Lung (tissue), 12 donors: ENCODE results near the gene CD248. TPM values are rescaled to one million over a fixed set of nuclear protein-coding genes. Genes with fewer than 3 reads are reported as not detected.

Source experiments
- ATAC-seq: fragments of 200-7000 bp; cut with Tn5 transposase; one replicate; pipeline ENCODE4 v1.9.1; 2020; ENCODE audit warnings: moderate number of reproducible peaks; ENCODE audit not compliant: insufficient read depth, low FRiP score
- DNase-seq, 3 donors: peaks; one replicate each; pipeline ENCODE4 v3.0.0-alpha.2; 2013 to 2017
- H3K27ac ChIP-seq, 2 donors: one replicate each; pipeline ENCODE4 v1.5.1; 2013; ENCODE audit warnings: mild to moderate bottlenecking in 2 of 2, moderate library complexity in 2 of 2, control low read depth in 1 of 2, inconsistent platforms in 1 of 2, low read depth in 1 of 2, low read length in 1 of 2
- H3K27me3 ChIP-seq, 3 donors: one replicate each; pipeline ENCODE4 v1.5.1; 2013; ENCODE audit warnings: low read length in 2 of 3; ENCODE audit not compliant: control insufficient read depth in 3 of 3, insufficient read depth in 3 of 3
- H3K36me3 ChIP-seq, 4 donors: one replicate each; pipeline ENCODE4 v1.5.1; 2013; ENCODE audit warnings: low read length in 4 of 4, mild to moderate bottlenecking in 1 of 4, moderate library complexity in 1 of 4; ENCODE audit not compliant: control insufficient read depth in 4 of 4, insufficient read depth in 4 of 4
- H3K4me1 ChIP-seq, 5 donors: one replicate each; pipeline ENCODE4 v1.5.1; 2013; ENCODE audit warnings: low read length in 5 of 5, mild to moderate bottlenecking in 2 of 5, moderate library complexity in 1 of 5; ENCODE audit not compliant: control insufficient read depth in 5 of 5, insufficient read depth in 5 of 5
- H3K4me3 ChIP-seq: one replicate; pipeline ENCODE4 v1.5.1; 2013; ENCODE audit warnings: mild to moderate bottlenecking, control low read depth, moderate library complexity
- H3K9ac ChIP-seq, 2 donors: one replicate each; pipeline ENCODE4 v1.5.1; 2013; ENCODE audit warnings: low read length in 2 of 2, control low read depth in 1 of 2; ENCODE audit not compliant: insufficient read depth in 1 of 2
- H3K9me3 ChIP-seq, 4 donors: one replicate each; pipeline ENCODE4 v1.5.1; 2013; ENCODE audit warnings: low read length in 3 of 4, mild to moderate bottlenecking in 1 of 4, moderate library complexity in 1 of 4; ENCODE audit not compliant: control insufficient read depth in 4 of 4, insufficient read depth in 3 of 4
- CTCF ChIP-seq: IDR thresholded peaks from 2 replicates; pipeline ENCODE4 v1.5.1; 2012; ENCODE audit warnings: mild to moderate bottlenecking; ENCODE audit errors: control extremely low read depth, extremely low read depth
- WGBS, 2 donors: extraction: QIAGEN DNeasy Blood & Tissue Kit; methylation state at CpG; one replicate each; pipeline ENCODE4 v1.1.7; 2013; 5-methylcytosine and 5-hydroxymethylcytosine counted together
- polyA plus RNA-seq, 2 donors: library from polyadenylated mRNA; stranded (reverse); fragments of 200-250 nt; gene quantifications; one replicate each; pipeline ENCODE4 v1.2.1, GENCODE V29; 2013
- total RNA-seq, 2 donors: library from RNA; depleted of rRNA in 1 of 2; stranded (reverse); fragments of >200 nt in 1 of 2; gene quantifications; one replicate each; pipeline ENCODE4 v1.2.1, GENCODE V29; 2014 to 2021
- donor health status: control.
- donor health status: control.
- donor health status: Bipolar disorder and iron deficiency.
- donor health status: healthy.
- donor health status: DM: yes; HTN: yes; CAD: no.

Gene CD248
- total and polyA plus RNA-seq, 4 donors, result 9.2 to 53.5 (median 23.0) TPM

- Histone ChIP-seq H3K9me3 (no peaks in the 10 kb centered on the region), H3K4me1 (peaks cover 0 to 19% (median 12%) of the 10 kb centered on the region in 5 donors), H3K9ac (no peak overlapping the region), H3K27ac (no peak overlapping the region), H3K27me3 (peaks cover 0 to 29% (median 25%) of the 10 kb centered on the region in 3 donors), H3K36me3 (no peaks in the 10 kb centered on the region), H3K4me3 (no peak overlapping the region)
- TF ChIP-seq CTCF, result no peak
- DNase-seq (no peak), ATAC-seq (no peak)
- 55 to 60% methylated on average over 17 of the region's 17 CpGs for WGBS, 2 donors
These were observed 24.1 kb downstream of the CD248 start for GRCh38 chr11:66292543-66293332.

- 2% methylated on average over 66 to 95 of the region's 95 CpGs for WGBS, 2 donors
- no peak for TF ChIP-seq CTCF
- no peak for ATAC-seq
- no peak within 1 kb of the TSS for H3K27ac ChIP-seq
- DNase-seq, result no peak
- H3K9ac ChIP-seq, result no peak within 1 kb of the TSS
- H3K27me3 ChIP-seq, result peaks cover 0 to 29% (median 25%) of the 10 kb centered on the region in 3 donors
- H3K36me3 ChIP-seq, result no peaks in the 10 kb centered on the region
- H3K4me1 ChIP-seq, result peaks cover 0 to 22% (median 12%) of the 10 kb centered on the region in 5 donors
- no peaks in the 10 kb centered on the region for H3K9me3 ChIP-seq
- peak within 1 kb of the TSS; percentile 27 for H3K4me3 ChIP-seq
These were observed 24.9 kb downstream of the CD248 start, which contains the start of gene TMEM151A for GRCh38 chr11:66291706-66292542. TMEM151A (plus strand) TSS chr11:66291894; CDS start chr11:66292014, 120 bp downstream.

- H3K4me1 ChIP-seq, result peaks cover 0 to 22% (median 12%) of the 10 kb centered on the region in 5 donors
- peaks cover 0 to 27% (median 25%) of the 10 kb centered on the region in 3 donors for H3K27me3 ChIP-seq
- TF ChIP-seq CTCF, result no peak
- ATAC-seq, result no peak
- no peak for DNase-seq
- no peaks in the 10 kb centered on the region for H3K9me3 ChIP-seq
- no peak overlapping the region for H3K4me3 ChIP-seq
- peaks cover 0 to 3% (median 1%) of the 10 kb centered on the region in 4 donors for H3K36me3 ChIP-seq
- H3K27ac ChIP-seq, result no peak overlapping the region
- 16 to 18% methylated on average over 15 to 16 of the region's 16 CpGs for WGBS, 2 donors
- H3K9ac ChIP-seq, result no peak overlapping the region
These were observed 25.5 kb downstream of the CD248 start for GRCh38 chr11:66291303-66291705.
